ENCODE data around the gene IGBP1. TPM values are rescaled to one million over a fixed set of nuclear protein-coding genes. Genes with fewer than 3 reads are reported as not detected.

IGBP1 gene
- total RNA-seq, 2 donors from 2014 or later: 37.1 to 43.2 TPM

- H3K9me3 ChIP-seq: no peaks in the 10 kb centered on the region
- no peaks in the 10 kb centered on the region for H3K27me3 ChIP-seq (replicated peaks; ENCODE audit: insufficient read depth)
- no peaks in the 10 kb centered on the region for H3K36me3 ChIP-seq
- no peak for ATAC-seq (ENCODE audit: insufficient number of reproducible peaks, low FRiP score, low read depth)
- peaks cover 0 to 13% of the 10 kb centered on the region in 2 donors for H3K4me1 ChIP-seq (ENCODE audit: control insufficient read depth in 1 of 2, low read depth in 2 of 2)
- no peak for DNase-seq (ENCODE audit: low spot score)
- no peak for TF ChIP-seq CTCF (IDR thresholded peaks at IDR 0.05)
- peak overlapping the region; percentile 91 for H3K4me3 ChIP-seq
- peak overlapping the region; percentile 76 to 87 for H3K27ac ChIP-seq
These were observed 357 bp upstream of the IGBP1 start for GRCh38 chrX:70132877-70133302.

- H3K27me3 ChIP-seq (replicated peaks; ENCODE audit: insufficient read depth): no peaks in the 10 kb centered on the region
- H3K4me1 ChIP-seq (ENCODE audit: control insufficient read depth in 1 of 2, low read depth in 2 of 2): peaks cover 0 to 13% of the 10 kb centered on the region in 2 donors
- ATAC-seq (ENCODE audit: insufficient number of reproducible peaks, low FRiP score, low read depth): no peak
- H3K36me3 ChIP-seq: no peaks in the 10 kb centered on the region
- H3K9me3 ChIP-seq: no peaks in the 10 kb centered on the region
- H3K4me3 ChIP-seq: peak overlapping the region; percentile 91
- DNase-seq (ENCODE audit: low spot score): no peak
- no peak for TF ChIP-seq CTCF (IDR thresholded peaks at IDR 0.05)
- H3K27ac ChIP-seq: peak overlapping the region; percentile 76 to 87
These were observed 850 bp downstream of the IGBP1 start for GRCh38 chrX:70134116-70134477.

- no peak for TF ChIP-seq CTCF (IDR thresholded peaks at IDR 0.05)
- Histone ChIP-seq H3K36me3 (no peaks in the 10 kb centered on the region), H3K27ac (no peak overlapping the region), H3K4me1 (ENCODE audit: control insufficient read depth in 1 of 2, low read depth in 2 of 2) (peaks cover 0 to 13% of the 10 kb centered on the region in 2 donors), H3K9me3 (no peaks in the 10 kb centered on the region), H3K4me3 (no peak overlapping the region), H3K27me3 (replicated peaks; ENCODE audit: insufficient read depth) (no peaks in the 10 kb centered on the region)
- DNase-seq (ENCODE audit: low spot score) (no peak), ATAC-seq (ENCODE audit: insufficient number of reproducible peaks, low FRiP score, low read depth) (no peak)
These were observed 5.4 kb downstream of the IGBP1 start for GRCh38 chrX:70138622-70139021.

GRCh38 chrX:70139736-70140135 is 6.5 kb downstream of the IGBP1 start:
- Histone ChIP-seq H3K27me3 (replicated peaks; ENCODE audit: insufficient read depth) (no peaks in the 10 kb centered on the region), H3K9me3 (no peaks in the 10 kb centered on the region), H3K36me3 (no peaks in the 10 kb centered on the region), H3K27ac (no peak overlapping the region), H3K4me1 (ENCODE audit: control insufficient read depth in 1 of 2, low read depth in 2 of 2) (peaks cover 0 to 7% of the 10 kb centered on the region in 2 donors), H3K4me3 (no peak overlapping the region)
- ATAC-seq (ENCODE audit: insufficient number of reproducible peaks, low FRiP score, low read depth): no peak
- no peak for TF ChIP-seq CTCF (IDR thresholded peaks at IDR 0.05)
- no peak for DNase-seq (ENCODE audit: low spot score)

GRCh38 chrX:70141373-70141772 is 8.1 kb downstream of the IGBP1 start:
- Histone ChIP-seq H3K27ac (no peak overlapping the region), H3K9me3 (no peaks in the 10 kb centered on the region)
- ATAC-seq (ENCODE audit: insufficient number of reproducible peaks, low FRiP score, low read depth): no peak

More at GRCh38 chrX:70141373-70141772, 8.1 kb downstream of the IGBP1 start:
- Histone ChIP-seq H3K4me3 (no peak overlapping the region), H3K36me3 (no peaks in the 10 kb centered on the region), H3K27me3 (replicated peaks; ENCODE audit: insufficient read depth) (no peaks in the 10 kb centered on the region), H3K4me1 (ENCODE audit: control insufficient read depth in 1 of 2, low read depth in 2 of 2) (no peaks in the 10 kb centered on the region)
- DNase-seq (ENCODE audit: low spot score): no peak
- no peak for TF ChIP-seq CTCF (IDR thresholded peaks at IDR 0.05)

All from thoracic aorta (tissue), 2 donors.